Fibroblast of the aortic adventitia (primary cell): ENCODE results near the gene MDK. TPM values are rescaled to one million over a fixed set of nuclear protein-coding genes. Genes with fewer than 3 reads are reported as not detected.

Experiments
- DNase-seq: peaks from one replicate; pipeline ENCODE4 v3.0.0-alpha.2; 2010; ENCODE audit warnings: low read depth
- H3K4me3 ChIP-seq: 2 replicates; pipeline ENCODE4 v1.5.1; 2011; ENCODE audit warnings: low read depth, mild to moderate bottlenecking, control low read depth, low read length, moderate library complexity
- total RNA-seq: library from RNA; depleted of rRNA; stranded (reverse); fragments of >200 nt; gene quantifications from 2 replicates; pipeline ENCODE4 v1.2.3, GENCODE V29; 2012; ENCODE audit warnings: low replicate concordance
- TF ChIP-seq, protein P1 (sequence below): IDR thresholded peaks from 2 replicates; pipeline ENCODE4 v1.5.1; 2011; ENCODE audit warnings: mild to moderate bottlenecking, low read length, control low read depth, inconsistent platforms; ENCODE audit not compliant: insufficient read depth

Gene MDK
- total RNA-seq, 1 donor, result 52.2 TPM

DNA sequence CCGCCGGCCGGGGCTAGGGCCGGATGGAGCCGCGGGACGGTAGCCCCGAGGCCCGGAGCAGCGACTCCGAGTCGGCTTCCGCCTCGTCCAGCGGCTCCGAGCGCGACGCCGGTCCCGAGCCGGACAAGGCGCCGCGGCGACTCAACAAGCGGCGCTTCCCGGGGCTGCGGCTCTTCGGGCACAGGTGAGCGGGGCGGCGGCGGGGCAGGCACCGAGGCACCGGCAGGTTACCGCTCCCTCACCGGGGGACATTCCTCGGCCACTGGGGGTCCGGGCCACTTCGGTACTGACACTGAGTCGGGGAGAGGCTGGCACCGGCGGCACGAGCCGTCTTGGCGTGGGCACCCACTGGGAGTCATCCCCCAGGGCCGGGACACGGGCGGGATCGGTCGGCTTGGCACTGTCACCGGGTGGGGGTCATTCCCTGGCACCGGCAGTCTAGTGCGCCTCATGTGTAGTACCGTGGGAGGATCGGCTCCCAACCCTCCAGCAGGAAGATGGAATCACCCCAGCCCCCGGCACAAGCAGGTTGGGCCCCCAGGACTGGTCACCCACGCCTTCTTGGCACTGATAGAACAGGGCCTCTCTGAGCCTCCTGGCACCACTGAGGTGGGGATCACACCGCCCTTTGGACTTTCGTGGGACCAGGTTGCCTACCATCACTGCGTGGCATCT, 33.7 kb upstream of the MDK start:
- no peak for DNase-seq
- TF ChIP-seq, protein P1, sequence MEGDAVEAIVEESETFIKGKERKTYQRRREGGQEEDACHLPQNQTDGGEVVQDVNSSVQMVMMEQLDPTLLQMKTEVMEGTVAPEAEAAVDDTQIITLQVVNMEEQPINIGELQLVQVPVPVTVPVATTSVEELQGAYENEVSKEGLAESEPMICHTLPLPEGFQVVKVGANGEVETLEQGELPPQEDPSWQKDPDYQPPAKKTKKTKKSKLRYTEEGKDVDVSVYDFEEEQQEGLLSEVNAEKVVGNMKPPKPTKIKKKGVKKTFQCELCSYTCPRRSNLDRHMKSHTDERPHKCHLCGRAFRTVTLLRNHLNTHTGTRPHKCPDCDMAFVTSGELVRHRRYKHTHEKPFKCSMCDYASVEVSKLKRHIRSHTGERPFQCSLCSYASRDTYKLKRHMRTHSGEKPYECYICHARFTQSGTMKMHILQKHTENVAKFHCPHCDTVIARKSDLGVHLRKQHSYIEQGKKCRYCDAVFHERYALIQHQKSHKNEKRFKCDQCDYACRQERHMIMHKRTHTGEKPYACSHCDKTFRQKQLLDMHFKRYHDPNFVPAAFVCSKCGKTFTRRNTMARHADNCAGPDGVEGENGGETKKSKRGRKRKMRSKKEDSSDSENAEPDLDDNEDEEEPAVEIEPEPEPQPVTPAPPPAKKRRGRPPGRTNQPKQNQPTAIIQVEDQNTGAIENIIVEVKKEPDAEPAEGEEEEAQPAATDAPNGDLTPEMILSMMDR, result no peak
- peak overlapping the region; percentile 86 for H3K4me3 ChIP-seq

GRCh38 chr11:46348566-46349401, 32.7 kb upstream of the MDK start:
- DNase-seq, result no peak
- TF ChIP-seq, protein P1, result no peak

DNA sequence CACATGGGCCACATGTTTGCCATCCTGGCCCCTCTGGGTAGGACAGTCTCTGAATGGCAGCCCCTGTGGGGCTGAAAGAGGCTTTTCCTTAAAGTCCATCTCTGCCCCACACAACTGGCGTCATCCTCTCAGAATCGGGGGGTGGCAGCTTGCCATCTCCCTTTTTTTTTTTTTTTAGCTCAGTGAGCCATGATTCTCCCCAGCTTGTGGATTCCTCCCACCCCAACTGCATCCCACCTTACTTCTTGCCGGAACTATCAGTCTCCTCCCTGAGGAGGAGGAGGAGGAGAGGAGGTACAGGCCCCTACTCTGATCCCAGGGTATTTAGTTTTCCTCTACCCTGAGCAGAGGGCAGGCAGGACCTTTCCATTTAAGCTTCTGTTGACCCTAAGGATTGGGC, 30.8 kb upstream of the MDK start:
- no peak for DNase-seq
- TF ChIP-seq, protein P1, result no peak
- H3K4me3 ChIP-seq, result no peak overlapping the region

More at GRCh38 chr11:46348566-46349401, 32.7 kb upstream of the MDK start:
- peak overlapping the region; percentile 86 for H3K4me3 ChIP-seq

DNA sequence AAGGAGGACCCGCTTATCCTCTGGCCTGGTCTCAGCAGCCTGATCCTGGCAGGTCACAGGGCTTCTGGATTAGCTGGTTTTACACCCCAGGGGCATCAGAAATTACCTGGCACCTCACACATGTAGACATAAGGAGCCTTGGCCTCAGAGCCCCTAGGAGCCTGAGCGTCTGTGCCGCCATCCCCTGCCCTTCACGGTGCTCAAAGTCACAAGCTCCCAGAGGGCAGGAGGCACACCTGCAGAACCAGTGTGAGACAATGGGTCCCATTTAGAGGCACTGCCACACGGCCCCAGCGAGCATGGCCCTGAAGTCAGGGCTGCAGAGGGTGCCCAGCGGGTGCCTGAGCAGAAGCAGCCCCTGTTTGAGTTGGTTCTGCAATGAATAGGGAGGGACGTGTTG, 30.3 kb upstream of the MDK start:
- no peak for DNase-seq
- TF ChIP-seq, protein P1, result no peak
- H3K4me3 ChIP-seq, result no peak overlapping the region

DNA sequence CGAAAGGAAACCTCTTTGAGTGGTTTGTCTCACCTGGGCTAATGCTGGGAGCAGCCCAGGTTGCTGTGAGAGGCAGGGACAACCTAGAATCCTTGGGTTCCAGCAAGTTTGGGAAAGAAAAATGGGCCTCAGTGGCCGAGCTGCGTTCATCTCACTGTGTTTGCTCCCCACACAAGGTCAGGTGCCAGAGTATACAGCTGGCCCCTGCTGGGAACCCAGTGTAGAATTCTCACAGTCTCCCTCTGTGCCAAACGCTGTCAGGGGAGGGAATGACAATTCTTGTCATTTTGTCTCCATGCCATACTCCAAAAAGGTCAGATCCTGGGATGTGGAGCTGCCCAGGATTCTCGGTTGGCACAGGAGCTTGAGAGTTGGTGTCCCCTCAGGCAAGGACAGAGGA, 29.9 kb upstream of the MDK start:
- no peak for DNase-seq
- no peak overlapping the region for H3K4me3 ChIP-seq
- TF ChIP-seq, protein P1, result no peak

DNA sequence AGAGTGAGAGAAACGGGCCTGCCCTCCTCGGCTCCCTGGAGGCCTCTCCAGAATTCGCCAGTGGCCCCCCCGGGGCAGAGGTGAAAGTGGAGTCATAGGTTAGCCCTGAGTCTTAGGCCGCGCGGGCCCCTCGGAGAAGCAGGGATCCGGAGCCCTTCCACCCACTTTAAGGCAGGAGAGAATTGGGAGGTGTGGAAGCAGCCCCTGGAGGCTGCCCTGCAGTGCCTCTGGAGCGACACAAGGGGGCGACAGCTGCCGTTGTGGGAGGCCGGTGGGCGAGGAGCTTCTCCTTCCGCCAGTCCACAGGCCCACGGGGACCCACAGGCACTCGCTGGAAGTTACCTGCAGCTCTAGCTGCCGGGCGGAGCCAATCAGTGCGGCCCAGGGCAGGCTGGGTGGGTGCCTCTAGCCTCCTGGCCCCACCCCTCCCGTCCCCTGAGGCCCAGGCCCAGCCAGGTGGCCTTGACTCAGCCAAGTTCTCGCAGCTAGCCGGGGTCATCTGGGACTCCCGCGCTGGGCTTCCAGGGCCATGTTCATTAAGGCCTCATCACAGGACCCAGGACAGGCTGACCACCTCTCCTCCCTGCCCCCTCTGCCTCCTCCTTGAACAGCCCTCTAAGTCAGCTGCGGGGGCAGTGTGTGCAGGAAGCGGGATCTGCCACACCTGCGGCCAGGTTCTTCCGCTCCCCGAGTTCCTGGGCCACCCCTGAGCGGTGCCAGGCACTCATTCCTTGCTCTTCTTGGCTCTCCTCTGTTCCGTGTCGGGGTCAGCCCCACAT, 29.2 kb upstream of the MDK start:
- TF ChIP-seq, protein P1, result peak; percentile 77
- no peak overlapping the region for H3K4me3 ChIP-seq
- DNase-seq, result no peak
